Neutrophil (primary cell): ENCODE results near the gene DEFB114.

Source experiments
- H3K27ac ChIP-seq: fragments of 200-600 bp; sonication (generic); 2 replicates; pipeline ENCODE4 v1.5.1; 2016; ENCODE audit warnings: mild to moderate bottlenecking, moderate library complexity
- H3K27me3 ChIP-seq: fragments of 200-600 bp; sonication (generic); 2 replicates; pipeline ENCODE4 v1.6.0; 2016; ENCODE audit warnings: mild to moderate bottlenecking
- H3K36me3 ChIP-seq: fragments of 200-600 bp; sonication (generic); 2 replicates; pipeline ENCODE4 v1.5.1; 2017
- H3K4me1 ChIP-seq, 2 experiments: fragments of 200-600 bp in 1 of 2; sonication (generic) in 1 of 2; 1 replicate in 1 of 2; 2 replicates in 1 of 2; pipeline versions ENCODE4 v1.5.1 to v1.6.1; 2013 to 2016; ENCODE audit warnings: low read depth in 1 of 2, low read length in 1 of 2, mild to moderate bottlenecking in 1 of 2, moderate library complexity in 1 of 2; ENCODE audit not compliant: control insufficient read depth in 1 of 2, insufficient read depth in 1 of 2
- H3K4me3 ChIP-seq, 2 experiments: fragments of 200-600 bp in 1 of 2; sonication (generic) in 1 of 2; 1 replicate in 1 of 2; 2 replicates in 1 of 2; pipeline ENCODE4 v1.5.1; 2013 to 2016; ENCODE audit warnings: low read depth in 1 of 2, low read length in 1 of 2, mild to moderate bottlenecking in 1 of 2, moderate library complexity in 1 of 2
- H3K9me3 ChIP-seq: fragments of 200-600 bp; sonication (generic); 2 replicates; pipeline ENCODE4 v1.5.1; 2016
- CTCF ChIP-seq: fragments of 200-600 bp; sonication (generic); IDR thresholded peaks from 2 replicates; pipeline ENCODE4 v1.5.1; 2016; ENCODE audit warnings: antibody characterized with exemption

The DEFB114 gene

GRCh38 chr6:49986551-49986950 is 22.6 kb upstream of the DEFB114 start:
- no peak for TF ChIP-seq CTCF
- Histone ChIP-seq H3K36me3 (no peaks in the 10 kb centered on the region), H3K27ac (no peak overlapping the region), H3K9me3 (no peaks in the 10 kb centered on the region), H3K4me3 (no peak overlapping the region), H3K27me3 (no peaks in the 10 kb centered on the region), H3K4me1 (no peaks in the 10 kb centered on the region)

- no peak for TF ChIP-seq CTCF
- Histone ChIP-seq H3K9me3 (no peaks in the 10 kb centered on the region), H3K36me3 (no peaks in the 10 kb centered on the region), H3K27ac (no peak overlapping the region), H3K27me3 (no peaks in the 10 kb centered on the region), H3K4me3 (no peak overlapping the region), H3K4me1 (no peaks in the 10 kb centered on the region)
These were observed 18.1 kb upstream of the DEFB114 start for GRCh38 chr6:49982046-49982445.

GRCh38 chr6:49980898-49981297 is 16.9 kb upstream of the DEFB114 start:
- Histone ChIP-seq H3K4me3 (no peak overlapping the region), H3K36me3 (no peaks in the 10 kb centered on the region), H3K27ac (no peak overlapping the region), H3K9me3 (no peaks in the 10 kb centered on the region), H3K4me1 (no peaks in the 10 kb centered on the region), H3K27me3 (no peaks in the 10 kb centered on the region)
- TF ChIP-seq CTCF: no peak

DNA sequence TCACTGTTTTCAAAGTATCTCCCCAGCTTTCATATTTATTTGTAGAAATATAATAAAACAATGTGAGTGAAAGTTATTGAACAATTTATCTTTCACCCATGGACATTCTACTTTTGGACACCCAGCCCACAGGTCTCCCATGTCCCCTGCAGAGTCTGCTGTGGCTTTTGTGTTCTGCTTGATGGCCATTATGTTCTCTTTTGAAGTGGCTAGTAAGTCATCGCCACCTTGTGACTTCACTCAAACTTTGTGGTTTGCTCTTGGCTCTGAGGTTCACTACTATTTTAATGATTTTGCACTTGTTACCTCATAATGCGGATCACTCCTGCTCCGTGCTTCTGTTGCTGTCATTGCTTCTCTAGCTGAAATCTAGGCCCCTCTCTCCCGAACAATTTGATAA is 15.6 kb upstream of the DEFB114 start:
- TF ChIP-seq CTCF: no peak
- Histone ChIP-seq H3K9me3 (no peaks in the 10 kb centered on the region), H3K4me1 (no peaks in the 10 kb centered on the region), H3K4me3 (no peak overlapping the region), H3K27ac (no peak overlapping the region), H3K36me3 (no peaks in the 10 kb centered on the region), H3K27me3 (no peaks in the 10 kb centered on the region)

DNA sequence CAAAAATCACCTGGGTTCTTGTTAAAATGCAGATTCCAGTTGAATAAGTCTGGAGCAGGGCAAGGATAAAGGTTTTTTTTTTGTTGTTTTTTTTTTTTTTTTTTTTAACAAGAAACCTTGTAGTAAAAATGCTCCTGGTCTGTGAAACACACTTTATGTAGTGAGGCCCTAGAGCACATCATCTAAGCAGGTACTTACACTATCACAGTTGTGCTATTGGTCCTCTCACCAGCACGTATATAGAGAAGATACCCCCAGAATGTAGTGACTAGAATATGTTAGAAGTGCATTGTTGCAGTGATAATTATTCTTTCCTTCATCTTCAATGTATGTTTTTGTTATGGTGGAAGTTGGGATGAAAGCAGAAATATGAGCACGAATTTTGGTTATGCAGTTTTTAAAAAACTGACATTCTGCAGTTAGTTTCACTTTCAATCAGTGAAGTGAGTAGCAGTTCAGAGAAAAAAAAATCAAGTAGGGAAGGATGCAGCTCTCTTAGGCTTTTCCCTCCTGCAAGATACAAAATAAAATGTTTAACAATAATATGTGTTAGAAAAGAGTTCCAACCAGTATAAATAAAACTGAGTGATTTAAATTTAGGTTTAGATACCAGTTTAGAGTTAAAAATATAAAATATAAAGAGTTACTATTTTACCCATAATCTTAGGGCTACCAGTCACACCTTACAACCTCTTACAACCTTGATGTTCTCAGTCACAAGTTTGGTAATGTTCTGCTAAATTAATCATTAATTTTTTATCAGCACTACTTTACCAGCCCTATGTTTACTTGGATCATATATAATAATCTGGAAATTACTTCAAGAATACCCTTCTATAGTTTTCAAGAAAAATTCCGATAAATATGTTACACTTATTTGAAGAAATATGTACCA is 14.6 kb upstream of the DEFB114 start:
- H3K36me3 ChIP-seq: no peaks in the 10 kb centered on the region
- no peaks in the 10 kb centered on the region for H3K27me3 ChIP-seq
- H3K4me3 ChIP-seq: no peak overlapping the region
- H3K9me3 ChIP-seq: no peaks in the 10 kb centered on the region
- no peak for TF ChIP-seq CTCF
- no peaks in the 10 kb centered on the region for H3K4me1 ChIP-seq
- H3K27ac ChIP-seq: no peak overlapping the region
